Psoas muscle (tissue), 8 donors: ENCODE data around the gene ITGB5. TPM values are rescaled to one million over a fixed set of nuclear protein-coding genes. Genes with fewer than 3 reads are reported as not detected.
A peak's percentile ranks its signal among the peaks of the same experiment; 100 is the strongest.

Source experiments
- ATAC-seq, 4 donors: fragments of 200-7000 bp; cut with Tn5 transposase; one replicate each; pipeline ENCODE4 v1.9.1; 2020; ENCODE audit warnings: moderate library complexity in 3 of 4, mild to moderate bottlenecking in 2 of 4
- DNase-seq, 2 donors: peaks; one replicate each; pipeline ENCODE4 v3.0.0-alpha.2; 2020
- H3K27ac ChIP-seq: fragments of 200-600 bp; one replicate; pipeline ENCODE4 v1.8.0; 2022
- H3K27me3 ChIP-seq, 3 donors: fragments of 200-600 bp in 1 of 3; one replicate each; pipeline versions ENCODE4 v1.6.1 to v1.8.0; 2013 to 2022; ENCODE audit warnings: low read length in 2 of 3, mild to moderate bottlenecking in 2 of 3, moderate library complexity in 1 of 3; ENCODE audit not compliant: insufficient read depth in 3 of 3
- H3K36me3 ChIP-seq, 2 donors: fragments of 200-600 bp in 1 of 2; one replicate each; pipeline versions ENCODE4 v1.6.1 to v1.8.0; 2013 to 2022; ENCODE audit warnings: low read depth in 1 of 2, mild to moderate bottlenecking in 1 of 2, moderate library complexity in 1 of 2; ENCODE audit not compliant: insufficient read depth in 1 of 2
- H3K4me1 ChIP-seq: fragments of 200-600 bp; one replicate; pipeline ENCODE4 v1.8.0; 2022
- H3K4me3 ChIP-seq: fragments of 200-600 bp; one replicate; pipeline ENCODE4 v1.8.0; 2022; ENCODE audit warnings: mild to moderate bottlenecking
- H3K9me3 ChIP-seq: fragments of 200-600 bp; one replicate; pipeline ENCODE4 v1.8.0; 2022
- WGBS, 3 donors: extraction: QIAGEN DNeasy Blood & Tissue Kit; methylation state at CpG; one replicate each; pipeline versions ENCODE4 v1.1.6 to v1.1.7; 2013; 5-methylcytosine and 5-hydroxymethylcytosine counted together
- intact Hi-C, 2 donors: fragments of 100-400 bp; cut with DNase I; formaldehyde crosslinking; loops; one replicate each; pipeline versions ENCODE4 v1.11.0 to v1.14.2; 2022
- polyA plus RNA-seq, 3 donors: library from polyadenylated mRNA; stranded (reverse); fragments of 200-250 nt; gene quantifications; one replicate each; pipeline ENCODE4 v1.2.3, GENCODE V29; 2013
- total RNA-seq, 4 donors: library from RNA; stranded (reverse); fragmentation: NEBNext Ultra II Directional in 2 of 4; extraction: Animal tissue kit (Norgen Biotek cat#: 25700) in 2 of 4; gene quantifications; one replicate each; pipeline versions ENCODE4 v1.2.1 to v1.2.4, GENCODE V29; 2021 to 2023
- TF ChIP-seq, protein P1 (sequence below): fragments of 200-600 bp; IDR thresholded peaks from one replicate; pipeline ENCODE4 v1.8.0; 2022; ENCODE audit warnings: antibody characterized with exemption
- donor health status: healthy with polysubstance abuse.
- donor health status: DM: no; HTN: no; CAD: no; lungs with moderate emphysema.
- donor health status: Bipolar disorder and iron deficiency.
- donor health status: healthy.
- donor health status: DM: yes; HTN: yes; CAD: no.
- donor health status: DM: no; HTN: no; CAD: no.
- donor health status: DM: no; HTN: no; CAD: no.
- donor health status: DM: yes; HTN: yes; CAD: no.

ITGB5 gene
- total and polyA plus RNA-seq, 7 donors, result 19.3 to 61.5 (median 37.5) TPM

DNA sequence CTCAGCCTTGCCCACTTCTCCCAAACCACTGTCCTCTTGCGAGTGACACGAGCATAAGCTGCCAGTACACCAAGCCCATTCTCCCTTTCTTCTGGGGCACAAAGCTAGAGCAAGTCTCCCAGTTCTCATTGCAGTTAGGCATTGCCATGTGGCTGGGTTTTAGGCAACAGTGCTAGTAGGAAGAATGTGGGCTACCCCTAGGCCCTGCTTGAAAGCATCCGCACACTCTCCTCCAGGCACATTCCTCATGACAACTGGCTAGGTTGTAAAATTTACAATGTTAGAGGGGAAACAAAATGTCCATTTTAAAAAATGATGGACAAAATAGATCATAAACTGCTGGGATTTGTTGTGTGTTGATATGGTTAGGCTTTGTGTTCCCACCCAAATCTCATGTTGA is 19.7 kb downstream of the ITGB5 start:
- Histone ChIP-seq H3K9me3 (no peaks in the 10 kb centered on the region), H3K4me1 (no peaks in the 10 kb centered on the region), H3K4me3 (no peak overlapping the region), H3K27me3 (no peaks in the 10 kb centered on the region), H3K27ac (no peak overlapping the region), H3K36me3 (peaks cover 0 to 27% of the 10 kb centered on the region in 2 donors)
- intact Hi-C loops, result no loop called here
- no peak for ATAC-seq
- no peak for DNase-seq
- 95 to 99% (median 97%) methylated on average over 3 of the region's 3 CpGs for WGBS, 3 donors
- TF ChIP-seq, protein P1, sequence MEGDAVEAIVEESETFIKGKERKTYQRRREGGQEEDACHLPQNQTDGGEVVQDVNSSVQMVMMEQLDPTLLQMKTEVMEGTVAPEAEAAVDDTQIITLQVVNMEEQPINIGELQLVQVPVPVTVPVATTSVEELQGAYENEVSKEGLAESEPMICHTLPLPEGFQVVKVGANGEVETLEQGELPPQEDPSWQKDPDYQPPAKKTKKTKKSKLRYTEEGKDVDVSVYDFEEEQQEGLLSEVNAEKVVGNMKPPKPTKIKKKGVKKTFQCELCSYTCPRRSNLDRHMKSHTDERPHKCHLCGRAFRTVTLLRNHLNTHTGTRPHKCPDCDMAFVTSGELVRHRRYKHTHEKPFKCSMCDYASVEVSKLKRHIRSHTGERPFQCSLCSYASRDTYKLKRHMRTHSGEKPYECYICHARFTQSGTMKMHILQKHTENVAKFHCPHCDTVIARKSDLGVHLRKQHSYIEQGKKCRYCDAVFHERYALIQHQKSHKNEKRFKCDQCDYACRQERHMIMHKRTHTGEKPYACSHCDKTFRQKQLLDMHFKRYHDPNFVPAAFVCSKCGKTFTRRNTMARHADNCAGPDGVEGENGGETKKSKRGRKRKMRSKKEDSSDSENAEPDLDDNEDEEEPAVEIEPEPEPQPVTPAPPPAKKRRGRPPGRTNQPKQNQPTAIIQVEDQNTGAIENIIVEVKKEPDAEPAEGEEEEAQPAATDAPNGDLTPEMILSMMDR, result no peak

DNA sequence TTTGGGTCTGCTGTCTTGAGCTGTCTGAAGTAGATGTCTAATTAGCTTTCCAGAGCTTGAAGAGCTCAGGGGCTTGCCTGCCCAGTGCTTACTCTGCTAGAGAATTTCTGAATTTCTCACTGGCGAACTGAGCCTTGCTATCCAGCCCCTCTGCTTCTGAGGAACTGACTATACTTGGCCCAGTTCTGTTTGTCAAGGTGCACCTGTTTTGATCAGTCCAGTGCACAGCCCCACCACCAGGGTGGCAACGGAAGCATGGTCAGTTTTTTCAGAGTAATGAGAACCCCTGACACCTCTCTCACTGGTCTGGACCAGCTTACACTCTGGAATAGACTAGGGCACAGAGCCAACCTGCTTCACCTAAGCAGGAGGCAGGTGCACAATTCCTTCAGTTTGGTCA is 25.2 kb downstream of the ITGB5 start:
- Histone ChIP-seq H3K9me3 (no peaks in the 10 kb centered on the region), H3K36me3 (no peaks in the 10 kb centered on the region), H3K4me3 (no peak overlapping the region), H3K27me3 (no peaks in the 10 kb centered on the region), H3K4me1 (peaks cover 32% of the 10 kb centered on the region), H3K27ac (peak overlapping the region; percentile 18)
- WGBS, 3 donors, result 54 to 84% (median 76%) methylated on average over 2 of the region's 2 CpGs
- TF ChIP-seq, protein P1, result no peak
- DNase-seq, result no peak
- ATAC-seq, result no peak
- intact Hi-C loops, result no loop called here

DNA sequence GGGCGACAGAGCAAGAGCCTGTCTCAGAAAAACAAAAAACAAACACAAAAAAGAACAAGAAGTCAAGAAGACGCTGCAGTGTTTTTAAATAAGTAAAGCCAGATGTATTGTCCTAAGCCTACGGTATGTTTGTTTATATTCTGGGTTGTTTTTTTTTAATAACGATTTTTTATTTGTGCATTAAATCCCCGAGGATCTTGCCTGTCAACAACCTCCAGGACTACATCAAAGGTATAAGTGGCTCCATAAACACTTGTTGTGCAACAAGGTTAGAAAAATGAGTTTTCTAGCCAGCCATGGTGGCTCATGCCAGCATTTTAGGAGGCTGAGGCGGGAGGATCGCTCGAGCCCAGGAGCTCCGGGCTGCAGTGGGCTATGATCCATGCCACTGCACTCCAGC is 26.1 kb downstream of the ITGB5 start:
- Histone ChIP-seq H3K9me3 (no peaks in the 10 kb centered on the region), H3K36me3 (peaks cover 0 to 4% of the 10 kb centered on the region in 2 donors), H3K27ac (peak overlapping the region; percentile 47), H3K4me3 (no peak overlapping the region), H3K4me1 (peaks cover 32% of the 10 kb centered on the region), H3K27me3 (no peaks in the 10 kb centered on the region)
- TF ChIP-seq, protein P1, result no peak
- 79 to 86% (median 80%) methylated on average over 9 of the region's 9 CpGs for WGBS, 3 donors
- ATAC-seq, result peak in 2 of 4 donors; percentile 4 to 33
- intact Hi-C loops, result no loop called here
- no peak for DNase-seq

DNA sequence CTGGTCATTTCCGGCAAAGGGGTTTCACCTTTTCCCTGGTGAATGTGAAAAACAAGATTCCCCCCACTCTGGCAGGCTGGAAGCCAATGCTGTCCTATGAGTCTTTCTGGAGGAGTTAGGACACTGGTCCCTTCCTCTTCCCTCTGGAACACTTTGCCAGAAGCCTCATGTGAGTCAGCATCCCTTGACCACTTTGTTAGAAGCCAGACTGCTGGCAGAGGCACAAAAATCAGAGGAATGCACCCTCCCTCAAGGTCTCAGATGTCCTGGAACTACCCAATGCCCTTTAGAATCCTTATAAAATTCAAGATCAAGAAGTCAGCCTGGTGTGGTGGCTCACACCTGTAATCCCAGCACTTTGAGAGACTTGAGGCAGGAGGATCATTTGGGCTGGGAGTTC is 26.6 kb downstream of the ITGB5 start:
- H3K27me3 ChIP-seq, result no peaks in the 10 kb centered on the region
- peak; percentile 93 to 96 (median 94) for ATAC-seq
- peaks cover 32% of the 10 kb centered on the region for H3K4me1 ChIP-seq
- peak; percentile 74 to 78 for DNase-seq
- H3K27ac ChIP-seq, result peak overlapping the region; percentile 47
- no peaks in the 10 kb centered on the region for H3K9me3 ChIP-seq
- TF ChIP-seq, protein P1, result no peak
- no peak overlapping the region for H3K4me3 ChIP-seq
- intact Hi-C loops, result no loop called here
- WGBS, 3 donors, result 33 to 56% (median 50%) methylated on average over 1 of the region's 1 CpG
- H3K36me3 ChIP-seq, result peaks cover 0 to 9% of the 10 kb centered on the region in 2 donors

DNA sequence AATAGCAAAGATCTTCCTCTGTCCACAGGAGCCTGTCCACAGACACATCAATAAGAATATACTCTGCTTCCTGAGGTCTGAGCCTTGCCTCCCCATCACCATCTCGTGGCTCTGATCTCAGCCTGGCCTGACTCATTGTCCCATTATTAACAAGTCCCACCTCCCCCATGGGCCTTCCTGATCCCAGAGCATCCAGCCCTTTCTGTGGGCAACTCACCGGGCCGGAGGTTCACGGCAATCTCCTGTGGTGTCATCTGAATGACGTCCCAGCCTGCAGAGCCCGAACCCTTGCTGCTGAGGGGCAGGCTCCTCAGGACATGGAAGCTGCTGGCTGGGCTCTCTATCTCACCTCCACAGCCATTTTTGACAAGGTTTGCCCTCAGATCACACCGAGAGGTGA is 28.1 kb downstream of the ITGB5 start:
- Histone ChIP-seq H3K4me3 (no peak overlapping the region), H3K4me1 (peaks cover 32% of the 10 kb centered on the region), H3K9me3 (no peaks in the 10 kb centered on the region), H3K27ac (peak overlapping the region; percentile 25), H3K27me3 (no peaks in the 10 kb centered on the region), H3K36me3 (peaks cover 2 to 13% of the 10 kb centered on the region in 2 donors)
- TF ChIP-seq, protein P1, result no peak
- ATAC-seq, result peak in 3 of 4 donors; percentile 29 to 50 (median 41)
- DNase-seq, result no peak
- 79 to 88% (median 86%) methylated on average over 7 of the region's 7 CpGs for WGBS, 3 donors
- intact Hi-C loops, result no loop called here
